Stimulated activated naive CD8-positive, alpha-beta T cell treated with anti-CD3 and anti-CD28 coated beads, Interleukin-15, Interleukin-2, amounts not matched to agents 100 ng/mL and 50 ng/mL, for 24 hours (primary cell): ENCODE measurements around the gene PROSER2.

ENCODE experiments used
- H3K27ac Mint-ChIP-seq: one replicate; pipeline ENCODE4 v1.8.0; 2021; ENCODE audit warnings: mild to moderate bottlenecking, mixed read lengths
- H3K27me3 Mint-ChIP-seq: one replicate; pipeline ENCODE4 v1.8.0; 2021; ENCODE audit warnings: mixed read lengths
- H3K36me3 Mint-ChIP-seq: one replicate; pipeline ENCODE4 v1.8.0; 2021; ENCODE audit warnings: low read depth, mixed read lengths
- H3K4me1 Mint-ChIP-seq: one replicate; pipeline ENCODE4 v1.8.0; 2021; ENCODE audit warnings: low read depth, mixed read lengths
- H3K4me3 Mint-ChIP-seq: one replicate; pipeline ENCODE4 v1.8.0; 2021; ENCODE audit warnings: mild to moderate bottlenecking, mixed read lengths
- H3K9me3 Mint-ChIP-seq: one replicate; pipeline ENCODE4 v1.8.0; 2021; ENCODE audit warnings: mixed read lengths

PROSER2 gene

GRCh38 chr10:11876805-11877590 lies 53.8 kb downstream of the PROSER2 start:
- Mint-ChIP-seq H3K4me1 (peaks cover 17% of the 10 kb centered on the region), H3K27me3 (peaks cover 6% of the 10 kb centered on the region)

GRCh38 chr10:11877591-11877905 lies 54.4 kb downstream of the PROSER2 start:
- Mint-ChIP-seq H3K27me3 (peaks cover 6% of the 10 kb centered on the region), H3K27ac (no peak overlapping the region), H3K4me1 (peaks cover 18% of the 10 kb centered on the region), H3K9me3 (no peaks in the 10 kb centered on the region), H3K4me3 (no peak overlapping the region), H3K36me3 (no peaks in the 10 kb centered on the region)

More at GRCh38 chr10:11876805-11877590, 53.8 kb downstream of the PROSER2 start:
- H3K36me3 Mint-ChIP-seq: no peaks in the 10 kb centered on the region
- no peak overlapping the region for H3K4me3 Mint-ChIP-seq
- no peak overlapping the region for H3K27ac Mint-ChIP-seq
- no peaks in the 10 kb centered on the region for H3K9me3 Mint-ChIP-seq

GRCh38 chr10:11878776-11879175 lies 55.6 kb downstream of the PROSER2 start:
- no peaks in the 10 kb centered on the region for H3K9me3 Mint-ChIP-seq
- no peak overlapping the region for H3K4me3 Mint-ChIP-seq
- H3K27me3 Mint-ChIP-seq: no peaks in the 10 kb centered on the region
- H3K36me3 Mint-ChIP-seq: no peaks in the 10 kb centered on the region
- H3K27ac Mint-ChIP-seq: no peak overlapping the region
- H3K4me1 Mint-ChIP-seq: peaks cover 20% of the 10 kb centered on the region

GRCh38 chr10:11879387-11880094 lies 56.4 kb downstream of the PROSER2 start:
- Mint-ChIP-seq H3K4me3 (no peak overlapping the region), H3K9me3 (no peaks in the 10 kb centered on the region), H3K4me1 (peaks cover 15% of the 10 kb centered on the region), H3K36me3 (no peaks in the 10 kb centered on the region), H3K27ac (no peak overlapping the region), H3K27me3 (no peaks in the 10 kb centered on the region)

- no peaks in the 10 kb centered on the region for H3K9me3 Mint-ChIP-seq
- no peaks in the 10 kb centered on the region for H3K36me3 Mint-ChIP-seq
- H3K4me3 Mint-ChIP-seq: no peak overlapping the region
- H3K4me1 Mint-ChIP-seq: peaks cover 7% of the 10 kb centered on the region
- no peak overlapping the region for H3K27ac Mint-ChIP-seq
- H3K27me3 Mint-ChIP-seq: no peaks in the 10 kb centered on the region
These were observed 57.2 kb downstream of the PROSER2 start for GRCh38 chr10:11880151-11881029.

GRCh38 chr10:11881030-11881476 lies 57.9 kb downstream of the PROSER2 start:
- Mint-ChIP-seq H3K4me3 (no peak overlapping the region), H3K27ac (no peak overlapping the region), H3K9me3 (no peaks in the 10 kb centered on the region), H3K4me1 (peaks cover 4% of the 10 kb centered on the region), H3K27me3 (no peaks in the 10 kb centered on the region), H3K36me3 (no peaks in the 10 kb centered on the region)

- H3K27ac Mint-ChIP-seq: no peak overlapping the region
- H3K9me3 Mint-ChIP-seq: no peaks in the 10 kb centered on the region
- no peaks in the 10 kb centered on the region for H3K27me3 Mint-ChIP-seq
- peaks cover 4% of the 10 kb centered on the region for H3K4me1 Mint-ChIP-seq
- no peaks in the 10 kb centered on the region for H3K36me3 Mint-ChIP-seq
- no peak overlapping the region for H3K4me3 Mint-ChIP-seq
These were observed 58.6 kb downstream of the PROSER2 start for GRCh38 chr10:11881477-11882417.

- Mint-ChIP-seq H3K36me3 (no peaks in the 10 kb centered on the region), H3K4me3 (no peak overlapping the region), H3K4me1 (peaks cover 4% of the 10 kb centered on the region), H3K9me3 (no peaks in the 10 kb centered on the region), H3K27ac (no peak overlapping the region), H3K27me3 (no peaks in the 10 kb centered on the region)
These were observed 59.7 kb downstream of the PROSER2 start for GRCh38 chr10:11882646-11883375.

GRCh38 chr10:11884706-11885423 lies 61.7 kb downstream of the PROSER2 start:
- Mint-ChIP-seq H3K27me3 (no peaks in the 10 kb centered on the region), H3K9me3 (no peaks in the 10 kb centered on the region), H3K4me3 (no peak overlapping the region), H3K4me1 (peaks cover 4% of the 10 kb centered on the region), H3K36me3 (no peaks in the 10 kb centered on the region), H3K27ac (no peak overlapping the region)

GRCh38 chr10:11885437-11886137 lies 62.4 kb downstream of the PROSER2 start:
- Mint-ChIP-seq H3K4me1 (peaks cover 4% of the 10 kb centered on the region), H3K9me3 (no peaks in the 10 kb centered on the region), H3K36me3 (no peaks in the 10 kb centered on the region), H3K27me3 (no peaks in the 10 kb centered on the region), H3K27ac (no peak overlapping the region), H3K4me3 (no peak overlapping the region)

GRCh38 chr10:11886138-11886474 lies 63.0 kb downstream of the PROSER2 start:
- Mint-ChIP-seq H3K36me3 (no peaks in the 10 kb centered on the region), H3K27ac (no peak overlapping the region), H3K9me3 (no peaks in the 10 kb centered on the region), H3K4me1 (peaks cover 4% of the 10 kb centered on the region), H3K4me3 (no peak overlapping the region), H3K27me3 (no peaks in the 10 kb centered on the region)

GRCh38 chr10:11886851-11887250 lies 63.7 kb downstream of the PROSER2 start:
- H3K9me3 Mint-ChIP-seq: no peaks in the 10 kb centered on the region
- H3K27ac Mint-ChIP-seq: no peak overlapping the region
- no peak overlapping the region for H3K4me3 Mint-ChIP-seq
- no peaks in the 10 kb centered on the region for H3K36me3 Mint-ChIP-seq
- peaks cover 4% of the 10 kb centered on the region for H3K4me1 Mint-ChIP-seq
- H3K27me3 Mint-ChIP-seq: no peaks in the 10 kb centered on the region
